Ovary (tissue), 9 donors: ENCODE data around the gene ARMC6. TPM values are rescaled to one million over a fixed set of nuclear protein-coding genes. Genes with fewer than 3 reads are reported as not detected.
A peak's percentile ranks its signal among the peaks of the same experiment; 100 is the strongest.

Experiments
- DNase-seq, 5 donors: peaks; one replicate each; pipeline ENCODE4 v3.0.0-alpha.2; 2019 to 2020
- H3K27ac ChIP-seq, 2 donors: fragments of 200-600 bp; one replicate each; pipeline versions ENCODE4 v1.5.1 to v1.8.0; 2019 to 2022
- H3K27me3 ChIP-seq: fragments of 200-600 bp; one replicate; pipeline ENCODE4 v1.8.0; 2022
- H3K36me3 ChIP-seq: fragments of 200-600 bp; sonication (generic); one replicate; pipeline ENCODE4 v1.5.1; 2019
- H3K4me1 ChIP-seq: one replicate; pipeline ENCODE4 v1.8.1; 2013; ENCODE audit warnings: mild to moderate bottlenecking, moderate library complexity; ENCODE audit not compliant: insufficient read depth
- H3K4me3 ChIP-seq: fragments of 200-600 bp; sonication (generic); one replicate; pipeline ENCODE4 v1.5.1; 2017
- H3K9me3 ChIP-seq, 2 donors: fragments of 200-600 bp in 1 of 2; sonication (generic) in 1 of 2; one replicate each; pipeline versions ENCODE4 v1.5.1 to v1.8.1; 2013 to 2019; ENCODE audit warnings: mild to moderate bottlenecking in 1 of 2, moderate library complexity in 1 of 2
- EP300 ChIP-seq: sonication (generic); formaldehyde crosslinking; IDR thresholded peaks from one replicate; pipeline ENCODE4 v1.6.1; 2017; ENCODE audit warnings: antibody characterized with exemption
- POLR2A ChIP-seq: fragments of 450-650 bp; IDR thresholded peaks from one replicate; pipeline ENCODE4 v1.6.1; 2017; ENCODE audit warnings: antibody characterized with exemption, mild to moderate bottlenecking, moderate library complexity
- WGBS, 3 donors: extraction: QIAGEN DNeasy Blood & Tissue Kit in 1 of 3; methylation state at CpG; one replicate each; pipeline versions ENCODE4 v1.1.5 to v1.1.7; 2013 to 2017; 5-methylcytosine and 5-hydroxymethylcytosine counted together
- intact Hi-C, 4 donors: fragments of 100-400 bp; cut with DNase I; formaldehyde crosslinking; loops; one replicate each; pipeline versions ENCODE4 v1.11.0 to v1.15.1; 2022 to 2023
- polyA plus RNA-seq, 2 donors: library from polyadenylated mRNA; stranded (reverse); fragments of 200-250 nt in 1 of 2; fragments of 350-450 nt in 1 of 2; fragmentation: Illumina TruSeq in 1 of 2; extraction: RNeasy Lipid Tissue Mini Kit (QIAGEN cat#74804) in 1 of 2; gene quantifications; one replicate each; pipeline ENCODE4 v1.2.3, GENCODE V29; 2013 to 2014
- total RNA-seq, 7 donors: library from RNA; depleted of rRNA in 2 of 7; stranded (reverse); fragments of >200 nt in 2 of 7; fragmentation: NEBNext Ultra II Directional in 3 of 7; extraction: Animal tissue kit (Norgen Biotek cat#: 25700) in 3 of 7; gene quantifications; one replicate each; pipeline versions ENCODE4 v1.1.0 to v1.2.4, GENCODE V29; 2016 to 2023
- TF ChIP-seq, protein P1 (sequence below), 3 donors: fragments of 450-650 bp in 2 of 3; fragments of 200-600 bp in 1 of 3; IDR thresholded peaks; one replicate each; pipeline versions ENCODE4 v1.5.1 to v1.8.0; 2016 to 2022; ENCODE audit warnings: antibody characterized with exemption in 3 of 3, mild to moderate bottlenecking in 1 of 3
- donor health status: DM: no; HTN: no; CAD: no; lungs with moderate emphysema.
- donor health status: DM: no; HTN: no; CAD: no.
- donor health status: Bipolar disorder and iron deficiency.
- donor health status: DM: yes; HTN: yes; CAD: no.
- donor health status: DM: no; HTN: no; CAD: no.
- donor health status: DM: yes; HTN: yes; CAD: no.

The ARMC6 gene
- total and polyA plus RNA-seq, 9 donors = 7.0 to 27.5 (median 14.6) TPM

DNA sequence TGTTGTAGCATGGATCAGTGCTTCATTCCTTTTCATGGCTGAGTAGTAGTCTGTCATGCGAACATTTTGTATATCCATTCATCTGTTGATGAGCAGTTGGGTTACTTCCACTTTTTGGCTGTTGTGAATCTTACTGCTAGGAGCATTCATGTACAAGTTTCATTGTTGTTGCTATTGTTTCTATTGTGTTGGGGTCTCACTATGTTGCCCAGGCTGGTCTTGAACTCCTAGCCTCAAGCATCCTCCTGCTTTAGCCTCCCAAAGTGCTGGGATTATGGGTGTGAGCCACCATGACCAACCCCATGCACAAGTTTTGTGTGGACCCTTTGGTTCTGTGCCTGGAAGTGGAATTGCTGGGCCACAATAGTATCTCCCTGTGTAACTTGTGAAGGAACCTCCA is 46.2 kb downstream of the ARMC6 start:
- TF ChIP-seq, protein P1, sequence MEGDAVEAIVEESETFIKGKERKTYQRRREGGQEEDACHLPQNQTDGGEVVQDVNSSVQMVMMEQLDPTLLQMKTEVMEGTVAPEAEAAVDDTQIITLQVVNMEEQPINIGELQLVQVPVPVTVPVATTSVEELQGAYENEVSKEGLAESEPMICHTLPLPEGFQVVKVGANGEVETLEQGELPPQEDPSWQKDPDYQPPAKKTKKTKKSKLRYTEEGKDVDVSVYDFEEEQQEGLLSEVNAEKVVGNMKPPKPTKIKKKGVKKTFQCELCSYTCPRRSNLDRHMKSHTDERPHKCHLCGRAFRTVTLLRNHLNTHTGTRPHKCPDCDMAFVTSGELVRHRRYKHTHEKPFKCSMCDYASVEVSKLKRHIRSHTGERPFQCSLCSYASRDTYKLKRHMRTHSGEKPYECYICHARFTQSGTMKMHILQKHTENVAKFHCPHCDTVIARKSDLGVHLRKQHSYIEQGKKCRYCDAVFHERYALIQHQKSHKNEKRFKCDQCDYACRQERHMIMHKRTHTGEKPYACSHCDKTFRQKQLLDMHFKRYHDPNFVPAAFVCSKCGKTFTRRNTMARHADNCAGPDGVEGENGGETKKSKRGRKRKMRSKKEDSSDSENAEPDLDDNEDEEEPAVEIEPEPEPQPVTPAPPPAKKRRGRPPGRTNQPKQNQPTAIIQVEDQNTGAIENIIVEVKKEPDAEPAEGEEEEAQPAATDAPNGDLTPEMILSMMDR (IDR thresholded peaks at IDR 0.05) = no peak
- no peak for TF ChIP-seq EP300
- TF ChIP-seq POLR2A = no peak
- 92 to 97% (median 97%) methylated on average over 1 of the region's 1 CpG for WGBS, 3 donors
- Histone ChIP-seq H3K27ac (no peak overlapping the region), H3K27me3 (no peaks in the 10 kb centered on the region), H3K4me1 (no peaks in the 10 kb centered on the region), H3K9me3 (no peaks in the 10 kb centered on the region), H3K4me3 (no peak overlapping the region), H3K36me3 (no peaks in the 10 kb centered on the region)
- DNase-seq = no peak
- intact Hi-C loops = no loop called here

- intact Hi-C loops = no loop called here
- H3K4me3 ChIP-seq = no peak overlapping the region
- no peaks in the 10 kb centered on the region for H3K36me3 ChIP-seq
- TF ChIP-seq, protein P1 (IDR thresholded peaks at IDR 0.05) = no peak
- TF ChIP-seq EP300 (no peak), POLR2A (no peak)
- no peaks in the 10 kb centered on the region for H3K27me3 ChIP-seq
- 78 to 81% (median 79%) methylated on average over 16 of the region's 16 CpGs for WGBS, 3 donors
- peak in 1 of 5 donors; percentile 42 for DNase-seq
- no peaks in the 10 kb centered on the region for H3K9me3 ChIP-seq
- no peaks in the 10 kb centered on the region for H3K4me1 ChIP-seq
- H3K27ac ChIP-seq = no peak overlapping the region
Measured at GRCh38 chr19:19081642-19082151, 48.3 kb downstream of the ARMC6 start.

GRCh38 chr19:19083413-19084178 is 50.2 kb downstream of the ARMC6 start:
- no peaks in the 10 kb centered on the region for H3K9me3 ChIP-seq
- TF ChIP-seq EP300 = no peak
- TF ChIP-seq POLR2A = no peak
- TF ChIP-seq, protein P1 (IDR thresholded peaks at IDR 0.05) = no peak
- H3K36me3 ChIP-seq = no peaks in the 10 kb centered on the region
- no peaks in the 10 kb centered on the region for H3K4me1 ChIP-seq
- DNase-seq = no peak
- no peak overlapping the region for H3K4me3 ChIP-seq
- H3K27me3 ChIP-seq = no peaks in the 10 kb centered on the region
- WGBS, 3 donors = 79 to 88% (median 85%) methylated on average over 10 of the region's 10 CpGs
- H3K27ac ChIP-seq = no peak overlapping the region
- intact Hi-C loops = no loop called here

DNA sequence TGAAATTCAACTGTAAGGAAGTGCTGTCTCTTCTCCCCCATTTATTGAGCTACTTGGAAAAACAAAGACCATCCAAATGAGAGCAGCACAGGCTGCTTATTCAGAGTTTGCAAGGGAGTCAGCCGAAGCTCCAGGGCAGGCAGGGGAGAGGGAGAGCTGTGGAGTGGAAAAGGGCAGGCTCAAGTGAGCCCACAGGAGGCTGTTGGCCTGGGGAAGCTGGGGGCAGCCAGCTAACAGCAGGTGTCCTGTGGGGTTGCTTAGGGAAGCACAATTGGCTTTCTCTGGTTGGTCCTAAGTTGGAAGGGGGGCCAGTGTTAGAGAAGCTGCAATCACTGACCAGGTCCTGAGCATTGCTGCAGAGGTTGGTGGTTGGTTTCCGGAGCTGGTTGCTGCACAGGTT is 54.3 kb downstream of the ARMC6 start:
- no peaks in the 10 kb centered on the region for H3K4me1 ChIP-seq
- no peaks in the 10 kb centered on the region for H3K27me3 ChIP-seq
- intact Hi-C loops = no loop called here
- H3K9me3 ChIP-seq = no peaks in the 10 kb centered on the region
- no peak for DNase-seq
- H3K36me3 ChIP-seq = no peaks in the 10 kb centered on the region
- H3K27ac ChIP-seq = no peak overlapping the region
- 70 to 85% (median 79%) methylated on average over 2 of the region's 2 CpGs for WGBS, 3 donors
- TF ChIP-seq, protein P1 (IDR thresholded peaks at IDR 0.05) = no peak
- no peak overlapping the region for H3K4me3 ChIP-seq
